ENCODE results near the gene NPAS3.

Gene NPAS3

GRCh38 chr14:33461036-33461435 lies 522.4 kb downstream of the NPAS3 start:
- H3K9ac ChIP-seq (ENCODE audit: low read depth, low read length): no peak overlapping the region

GRCh38 chr14:33463731-33464130 lies 525.1 kb downstream of the NPAS3 start:
- Histone ChIP-seq H3K4me1 (ENCODE audit: insufficient read depth, low read length) (peaks cover 4% of the 10 kb centered on the region; the same call in 1 of the 2 replicates), H3K9me3 (ENCODE audit: control insufficient read depth, insufficient read depth, low read length) (no peaks in the 10 kb centered on the region), H3K36me3 (ENCODE audit: insufficient read depth, low read length) (no peaks in the 10 kb centered on the region), H3K9ac (ENCODE audit: low read depth, low read length) (no peak overlapping the region)

More at GRCh38 chr14:33461036-33461435, 522.4 kb downstream of the NPAS3 start:
- Histone ChIP-seq H3K9me3 (ENCODE audit: control insufficient read depth, insufficient read depth, low read length) (no peaks in the 10 kb centered on the region), H3K36me3 (ENCODE audit: insufficient read depth, low read length) (no peaks in the 10 kb centered on the region), H3K4me1 (ENCODE audit: insufficient read depth, low read length) (no peaks in the 10 kb centered on the region)

GRCh38 chr14:33464254-33464962 lies 525.7 kb downstream of the NPAS3 start:
- peaks cover 4% of the 10 kb centered on the region; the same call in 1 of the 2 replicates for H3K4me1 ChIP-seq (ENCODE audit: insufficient read depth, low read length)
- H3K36me3 ChIP-seq (ENCODE audit: insufficient read depth, low read length): no peaks in the 10 kb centered on the region
- H3K9me3 ChIP-seq (ENCODE audit: control insufficient read depth, insufficient read depth, low read length): no peaks in the 10 kb centered on the region
- H3K9ac ChIP-seq (ENCODE audit: low read depth, low read length): no peak overlapping the region

GRCh38 chr14:33465846-33466700 lies 527.4 kb downstream of the NPAS3 start:
- no peak overlapping the region for H3K9ac ChIP-seq (ENCODE audit: low read depth, low read length)
- H3K36me3 ChIP-seq (ENCODE audit: insufficient read depth, low read length): no peaks in the 10 kb centered on the region
- H3K9me3 ChIP-seq (ENCODE audit: control insufficient read depth, insufficient read depth, low read length): no peaks in the 10 kb centered on the region
- H3K4me1 ChIP-seq (ENCODE audit: insufficient read depth, low read length): peaks cover 4% of the 10 kb centered on the region; the same call in 1 of the 2 replicates

GRCh38 chr14:33467971-33468370 lies 529.3 kb downstream of the NPAS3 start:
- Histone ChIP-seq H3K4me1 (ENCODE audit: insufficient read depth, low read length) (peaks cover 4% of the 10 kb centered on the region; the same call in 1 of the 2 replicates), H3K36me3 (ENCODE audit: insufficient read depth, low read length) (no peaks in the 10 kb centered on the region), H3K9me3 (ENCODE audit: control insufficient read depth, insufficient read depth, low read length) (no peaks in the 10 kb centered on the region), H3K9ac (ENCODE audit: low read depth, low read length) (no peak overlapping the region)

- H3K36me3 ChIP-seq (ENCODE audit: insufficient read depth, low read length): no peaks in the 10 kb centered on the region
- H3K4me1 ChIP-seq (ENCODE audit: insufficient read depth, low read length): peaks cover 4% of the 10 kb centered on the region; the same call in 1 of the 2 replicates
- no peaks in the 10 kb centered on the region for H3K9me3 ChIP-seq (ENCODE audit: control insufficient read depth, insufficient read depth, low read length)
- H3K9ac ChIP-seq (ENCODE audit: low read depth, low read length): no peak overlapping the region
Observed at GRCh38 chr14:33469898-33470297, 531.2 kb downstream of the NPAS3 start.

GRCh38 chr14:33471776-33472175 lies 533.1 kb downstream of the NPAS3 start:
- Histone ChIP-seq H3K36me3 (ENCODE audit: insufficient read depth, low read length) (no peaks in the 10 kb centered on the region), H3K9ac (ENCODE audit: low read depth, low read length) (no peak overlapping the region), H3K9me3 (ENCODE audit: control insufficient read depth, insufficient read depth, low read length) (no peaks in the 10 kb centered on the region), H3K4me1 (ENCODE audit: insufficient read depth, low read length) (peaks cover 6% of the 10 kb centered on the region)

- no peaks in the 10 kb centered on the region for H3K36me3 ChIP-seq (ENCODE audit: insufficient read depth, low read length)
- no peak overlapping the region for H3K9ac ChIP-seq (ENCODE audit: low read depth, low read length)
- H3K9me3 ChIP-seq (ENCODE audit: control insufficient read depth, insufficient read depth, low read length): no peaks in the 10 kb centered on the region
- H3K4me1 ChIP-seq (ENCODE audit: insufficient read depth, low read length): peaks cover 15% of the 10 kb centered on the region
Observed at GRCh38 chr14:33475623-33476022, 536.9 kb downstream of the NPAS3 start.

GRCh38 chr14:33477797-33478196 lies 539.1 kb downstream of the NPAS3 start:
- Histone ChIP-seq H3K9ac (ENCODE audit: low read depth, low read length) (no peak overlapping the region), H3K4me1 (ENCODE audit: insufficient read depth, low read length) (peaks cover 15% of the 10 kb centered on the region), H3K36me3 (ENCODE audit: insufficient read depth, low read length) (no peaks in the 10 kb centered on the region), H3K9me3 (ENCODE audit: control insufficient read depth, insufficient read depth, low read length) (no peaks in the 10 kb centered on the region)

GRCh38 chr14:33480071-33480886 lies 541.6 kb downstream of the NPAS3 start:
- Histone ChIP-seq H3K9me3 (ENCODE audit: control insufficient read depth, insufficient read depth, low read length) (no peaks in the 10 kb centered on the region), H3K9ac (ENCODE audit: low read depth, low read length) (no peak overlapping the region), H3K4me1 (ENCODE audit: insufficient read depth, low read length) (peaks cover 15% of the 10 kb centered on the region), H3K36me3 (ENCODE audit: insufficient read depth, low read length) (no peaks in the 10 kb centered on the region)

GRCh38 chr14:33480887-33481184 lies 542.2 kb downstream of the NPAS3 start:
- Histone ChIP-seq H3K36me3 (ENCODE audit: insufficient read depth, low read length) (no peaks in the 10 kb centered on the region), H3K9ac (ENCODE audit: low read depth, low read length) (no peak overlapping the region), H3K4me1 (ENCODE audit: insufficient read depth, low read length) (peaks cover 14% of the 10 kb centered on the region), H3K9me3 (ENCODE audit: control insufficient read depth, insufficient read depth, low read length) (no peaks in the 10 kb centered on the region)

GRCh38 chr14:33483110-33483509 lies 544.4 kb downstream of the NPAS3 start:
- Histone ChIP-seq H3K9me3 (ENCODE audit: control insufficient read depth, insufficient read depth, low read length) (no peaks in the 10 kb centered on the region), H3K36me3 (ENCODE audit: insufficient read depth, low read length) (no peaks in the 10 kb centered on the region)

GRCh38 chr14:33483541-33483940 lies 544.9 kb downstream of the NPAS3 start:
- no peak overlapping the region for H3K9ac ChIP-seq (ENCODE audit: low read depth, low read length)
- no peaks in the 10 kb centered on the region for H3K36me3 ChIP-seq (ENCODE audit: insufficient read depth, low read length)
- H3K4me1 ChIP-seq (ENCODE audit: insufficient read depth, low read length): peaks cover 5% of the 10 kb centered on the region; the same call in 1 of the 2 replicates
- H3K9me3 ChIP-seq (ENCODE audit: control insufficient read depth, insufficient read depth, low read length): no peaks in the 10 kb centered on the region

More at GRCh38 chr14:33483110-33483509, 544.4 kb downstream of the NPAS3 start:
- H3K9ac ChIP-seq (ENCODE audit: low read depth, low read length): no peak overlapping the region
- H3K4me1 ChIP-seq (ENCODE audit: insufficient read depth, low read length): peaks cover 5% of the 10 kb centered on the region

GRCh38 chr14:33484264-33484663 lies 545.6 kb downstream of the NPAS3 start:
- H3K36me3 ChIP-seq (ENCODE audit: insufficient read depth, low read length): no peaks in the 10 kb centered on the region
- H3K9me3 ChIP-seq (ENCODE audit: control insufficient read depth, insufficient read depth, low read length): no peaks in the 10 kb centered on the region
- no peak overlapping the region for H3K9ac ChIP-seq (ENCODE audit: low read depth, low read length)
- H3K4me1 ChIP-seq (ENCODE audit: insufficient read depth, low read length): peaks cover 5% of the 10 kb centered on the region; the same call in 1 of the 2 replicates

All from ES-I3 (cell line).